ENCODE results near the gene ZNF292.

- TF ChIP-seq, protein P1, sequence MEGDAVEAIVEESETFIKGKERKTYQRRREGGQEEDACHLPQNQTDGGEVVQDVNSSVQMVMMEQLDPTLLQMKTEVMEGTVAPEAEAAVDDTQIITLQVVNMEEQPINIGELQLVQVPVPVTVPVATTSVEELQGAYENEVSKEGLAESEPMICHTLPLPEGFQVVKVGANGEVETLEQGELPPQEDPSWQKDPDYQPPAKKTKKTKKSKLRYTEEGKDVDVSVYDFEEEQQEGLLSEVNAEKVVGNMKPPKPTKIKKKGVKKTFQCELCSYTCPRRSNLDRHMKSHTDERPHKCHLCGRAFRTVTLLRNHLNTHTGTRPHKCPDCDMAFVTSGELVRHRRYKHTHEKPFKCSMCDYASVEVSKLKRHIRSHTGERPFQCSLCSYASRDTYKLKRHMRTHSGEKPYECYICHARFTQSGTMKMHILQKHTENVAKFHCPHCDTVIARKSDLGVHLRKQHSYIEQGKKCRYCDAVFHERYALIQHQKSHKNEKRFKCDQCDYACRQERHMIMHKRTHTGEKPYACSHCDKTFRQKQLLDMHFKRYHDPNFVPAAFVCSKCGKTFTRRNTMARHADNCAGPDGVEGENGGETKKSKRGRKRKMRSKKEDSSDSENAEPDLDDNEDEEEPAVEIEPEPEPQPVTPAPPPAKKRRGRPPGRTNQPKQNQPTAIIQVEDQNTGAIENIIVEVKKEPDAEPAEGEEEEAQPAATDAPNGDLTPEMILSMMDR (IDR thresholded peaks at IDR 0.05; ENCODE audit: extremely low read depth in 1 of 2, insufficient read depth in 1 of 2, low read depth in 1 of 2, low read length in 2 of 2) = no peak
- no peak for TF ChIP-seq POLR2A (IDR thresholded peaks at IDR 0.05; ENCODE audit: low read depth, low read length)
- TF ChIP-seq POLR2AphosphoS5 (IDR thresholded peaks at IDR 0.05; ENCODE audit: insufficient read depth, low read depth, low read length) = no peak
- TF ChIP-seq MAX (IDR thresholded peaks at IDR 0.05; ENCODE audit: insufficient read depth, insufficient read length) = no peak
- no peak for TF ChIP-seq EZH2 (IDR thresholded peaks at IDR 0.05; ENCODE audit: borderline replicate concordance, low read depth, low read length, severe bottlenecking)
- TF ChIP-seq MYC (IDR thresholded peaks at IDR 0.05; ENCODE audit: low read depth, low read length) = no peak
- no peak for TF ChIP-seq GATA2 (IDR thresholded peaks at IDR 0.05; ENCODE audit: insufficient read depth, insufficient read length, low read depth, low read length)
- no peak for TF ChIP-seq FOS (IDR thresholded peaks at IDR 0.05; ENCODE audit: borderline replicate concordance, insufficient read depth, low read length)
- no peak for TF ChIP-seq JUN (IDR thresholded peaks at IDR 0.05; ENCODE audit: borderline replicate concordance, insufficient read depth, insufficient read length, low read depth)
Observed at GRCh38 chr6:87151471-87151780, 3.9 kb upstream of the ZNF292 start.
